GM18505 (cell line): ENCODE results near the gene ALDH1A3.
"Not testable (repeated sequence)": the region's sequence is repeated elsewhere in the genome, so short reads cannot be mapped to it uniquely, and the experiment has no call there.

Source experiments
- ATAC-seq: cut with Tn5 transposase; IDR thresholded peaks from one replicate; pipeline ENCODE4 v1.9.1; 2021; ENCODE audit not compliant: unreplicated experiment
- POLR2A ChIP-seq: IDR thresholded peaks from 4 replicates; pipeline ENCODE4 v1.6.1; 2011; ENCODE audit warnings: borderline replicate concordance; ENCODE audit not compliant: insufficient read depth, insufficient read length; ENCODE audit errors: extremely low read depth

The ALDH1A3 gene

GRCh38 chr15:100849855-100850218 is 29.8 kb upstream of the ALDH1A3 start:
- no peak for ATAC-seq
- no peak for TF ChIP-seq POLR2A

GRCh38 chr15:100851428-100852015 is 28.1 kb upstream of the ALDH1A3 start:
- not testable (repeated sequence) for ATAC-seq

DNA sequence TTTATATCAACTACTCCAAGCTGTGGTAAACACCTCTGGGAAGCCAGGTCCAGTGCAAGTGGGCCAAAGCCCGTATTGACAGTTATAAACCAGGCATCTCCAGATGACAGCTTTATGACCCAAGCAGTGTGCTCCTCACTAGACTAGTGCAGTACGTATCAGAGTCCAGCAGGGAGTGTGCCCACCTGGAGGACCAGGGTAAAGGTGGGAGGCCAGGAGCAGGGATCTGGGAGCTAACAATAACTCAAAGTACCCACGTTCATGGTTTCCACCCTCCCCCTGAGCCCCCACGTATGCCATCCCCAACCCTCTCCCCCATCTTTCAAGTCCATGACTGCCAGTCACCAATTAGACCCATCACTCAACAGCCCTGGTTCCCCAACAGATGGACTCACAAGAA is 27.0 kb upstream of the ALDH1A3 start:
- ATAC-seq: no peak
- TF ChIP-seq POLR2A: no peak

DNA sequence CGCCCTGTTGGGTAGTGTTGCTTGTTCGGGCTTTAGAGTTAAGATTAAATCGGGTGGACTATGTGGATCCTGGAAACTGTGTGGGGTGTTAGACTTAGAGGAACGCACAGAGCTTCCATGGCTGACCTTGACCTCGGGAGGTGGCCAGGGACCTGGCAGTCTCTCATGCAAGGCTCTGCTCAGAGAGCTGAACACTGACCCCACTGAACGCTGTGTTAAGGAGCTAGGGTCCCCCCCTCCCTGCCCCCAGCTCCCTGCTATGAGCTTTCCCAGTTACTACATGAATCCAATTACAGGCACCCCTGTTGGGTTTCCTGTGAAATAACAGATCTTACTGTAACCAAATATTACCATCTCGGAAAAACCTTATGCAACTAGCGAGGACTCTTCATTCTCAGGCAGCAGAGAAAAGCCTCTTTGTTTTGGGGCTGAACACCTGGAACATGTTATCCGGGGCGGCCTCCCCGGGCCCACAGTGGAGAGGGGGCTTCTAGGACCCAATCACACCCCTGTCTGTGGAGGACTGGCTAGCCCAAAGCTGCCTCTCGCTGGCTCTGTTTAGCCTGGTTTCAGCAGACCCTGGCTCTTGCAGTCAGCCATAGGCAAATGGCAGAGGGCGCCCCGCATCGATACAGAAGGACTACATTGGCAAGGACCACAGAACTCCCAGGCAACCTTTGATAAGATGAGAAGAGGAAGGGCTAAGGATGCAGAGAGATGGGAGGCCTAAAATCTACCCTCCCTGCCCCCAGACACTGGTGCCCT is 25.8 kb upstream of the ALDH1A3 start:
- ATAC-seq: no peak
- TF ChIP-seq POLR2A: no peak

GRCh38 chr15:100856867-100857266 is 22.8 kb upstream of the ALDH1A3 start:
- ATAC-seq: no peak
- no peak for TF ChIP-seq POLR2A

DNA sequence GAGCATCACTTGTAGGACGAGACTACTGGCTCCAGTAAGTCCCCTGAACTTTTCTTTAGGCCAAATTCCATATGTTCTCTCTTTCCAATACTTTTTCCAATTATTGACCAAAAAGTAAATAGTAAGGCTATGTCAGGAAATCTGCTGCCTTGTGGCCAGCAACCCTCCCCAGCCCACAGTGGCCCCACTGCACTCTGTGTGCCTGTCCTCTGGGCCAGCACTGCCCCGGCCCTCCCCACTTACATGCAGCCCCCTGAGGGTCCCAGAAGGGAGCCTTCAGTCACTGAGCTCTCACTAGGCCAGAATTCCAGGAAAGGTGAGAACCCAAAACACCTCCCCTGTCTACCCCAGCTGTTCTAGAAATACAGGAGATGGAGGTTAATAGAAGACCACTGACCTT is 21.3 kb upstream of the ALDH1A3 start:
- no peak for TF ChIP-seq POLR2A
- no peak for ATAC-seq

GRCh38 chr15:100859970-100860828 is 19.4 kb upstream of the ALDH1A3 start:
- no peak for TF ChIP-seq POLR2A
- ATAC-seq: no peak

DNA sequence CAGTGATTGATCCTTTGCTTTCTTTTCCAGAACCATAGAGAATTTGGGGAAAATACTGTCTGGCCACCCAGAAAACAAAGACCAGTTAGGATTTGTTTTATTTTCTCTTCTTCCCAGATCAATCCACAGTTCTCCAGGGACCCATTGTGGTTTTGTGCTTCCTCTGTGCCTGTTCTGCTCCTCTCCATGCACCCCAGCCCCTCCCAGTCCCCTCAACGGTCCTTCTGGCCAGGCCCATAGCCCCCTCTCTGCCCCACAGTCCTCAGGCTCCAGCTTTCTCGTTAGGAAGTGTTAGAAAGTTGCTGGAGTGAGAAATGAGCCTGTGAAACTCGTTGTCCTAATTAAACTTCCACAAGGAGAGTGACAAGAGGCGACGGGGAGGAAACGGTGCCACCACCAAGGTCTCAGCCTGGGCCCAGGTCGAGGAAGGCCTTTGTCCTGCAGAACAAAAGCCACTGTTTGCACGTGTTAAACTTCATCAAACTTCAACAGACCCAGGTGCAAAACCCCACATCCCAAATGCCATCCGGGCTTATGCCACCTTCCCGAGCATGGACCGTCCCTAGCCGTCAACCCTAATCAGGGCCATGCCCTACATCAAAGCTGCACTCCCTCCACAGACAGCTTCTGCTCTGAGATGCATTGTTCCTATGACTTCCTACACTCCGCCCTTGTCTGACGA is 18.7 kb upstream of the ALDH1A3 start:
- no peak for TF ChIP-seq POLR2A
- ATAC-seq: no peak

DNA sequence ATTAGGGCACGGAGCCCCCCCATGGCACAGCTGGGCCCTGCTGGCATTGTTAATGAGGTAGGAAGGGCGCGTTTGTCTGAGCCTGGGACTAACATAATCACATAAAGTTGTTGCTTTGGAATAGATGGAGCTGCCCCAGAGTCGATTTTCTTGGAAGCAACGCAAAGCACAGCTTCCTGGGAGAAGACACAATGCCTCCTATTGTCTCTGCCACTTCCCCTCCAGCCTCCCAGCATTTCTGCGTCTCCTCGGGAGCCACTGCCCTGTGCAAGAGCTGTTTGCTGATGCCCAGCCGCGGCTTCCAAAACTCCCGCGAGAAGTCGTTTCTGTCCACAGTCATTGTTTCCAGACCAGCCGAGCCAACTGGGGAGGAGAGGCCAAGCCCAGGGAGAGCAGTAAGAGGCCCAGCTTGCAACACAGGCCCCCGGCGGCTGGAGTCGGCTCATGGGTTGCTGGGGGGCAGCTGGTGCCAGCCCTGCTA is 18.1 kb upstream of the ALDH1A3 start:
- TF ChIP-seq POLR2A: no peak
- ATAC-seq: no peak

DNA sequence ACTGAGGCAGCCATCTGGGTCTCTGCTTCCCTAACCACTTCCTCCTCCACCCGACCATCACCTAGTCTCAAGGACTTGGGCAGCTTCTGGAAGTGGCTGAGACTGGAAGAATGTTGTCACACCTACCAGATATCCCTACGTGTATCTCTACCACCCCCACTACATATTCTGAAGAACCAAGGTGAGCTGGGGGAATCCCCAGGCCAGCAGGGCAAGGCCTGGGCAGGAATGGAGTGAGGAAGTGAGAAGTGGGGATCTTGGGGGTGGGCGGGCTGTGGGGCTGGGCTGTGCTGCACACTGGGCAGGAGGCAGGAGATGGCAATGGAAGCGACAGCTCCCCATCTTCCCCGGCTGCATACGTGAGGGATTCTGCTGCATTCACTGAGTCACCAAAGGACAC is 17.5 kb upstream of the ALDH1A3 start:
- no peak for TF ChIP-seq POLR2A
- no peak for ATAC-seq

DNA sequence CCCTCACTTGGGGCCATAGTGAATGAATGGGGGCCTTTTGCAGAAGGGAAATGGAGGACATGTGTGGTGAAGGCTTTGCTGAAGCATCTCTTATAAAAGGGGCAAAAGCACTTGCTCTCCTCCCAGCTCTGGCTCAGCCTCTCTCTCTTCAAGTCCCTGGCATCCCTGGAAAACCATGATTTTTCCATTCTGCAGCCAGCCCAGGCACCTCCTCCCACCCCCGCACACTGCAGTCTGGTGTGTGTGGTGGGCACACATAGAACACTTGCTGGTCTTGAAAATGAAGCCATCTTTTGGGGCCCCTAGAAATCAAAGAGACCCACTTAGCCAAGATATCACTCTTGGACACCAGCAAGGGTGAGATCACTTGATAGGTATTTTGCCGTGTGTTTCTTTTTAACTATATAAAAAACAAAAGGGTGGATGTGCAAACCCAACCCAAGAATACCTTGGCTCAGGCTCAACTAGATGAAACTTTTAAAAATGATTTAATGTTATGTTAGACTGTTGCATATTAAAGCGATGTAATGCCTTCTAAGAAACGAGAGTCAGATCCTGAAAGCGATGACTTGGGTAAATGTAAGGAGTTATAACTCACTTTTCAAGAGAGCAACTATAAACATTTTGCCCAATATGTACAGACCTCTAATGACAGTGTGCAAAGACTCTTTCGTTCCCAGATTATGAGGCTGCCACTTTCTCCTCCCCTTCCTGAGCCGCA is 16.4 kb upstream of the ALDH1A3 start:
- TF ChIP-seq POLR2A: no peak
- ATAC-seq: no peak

DNA sequence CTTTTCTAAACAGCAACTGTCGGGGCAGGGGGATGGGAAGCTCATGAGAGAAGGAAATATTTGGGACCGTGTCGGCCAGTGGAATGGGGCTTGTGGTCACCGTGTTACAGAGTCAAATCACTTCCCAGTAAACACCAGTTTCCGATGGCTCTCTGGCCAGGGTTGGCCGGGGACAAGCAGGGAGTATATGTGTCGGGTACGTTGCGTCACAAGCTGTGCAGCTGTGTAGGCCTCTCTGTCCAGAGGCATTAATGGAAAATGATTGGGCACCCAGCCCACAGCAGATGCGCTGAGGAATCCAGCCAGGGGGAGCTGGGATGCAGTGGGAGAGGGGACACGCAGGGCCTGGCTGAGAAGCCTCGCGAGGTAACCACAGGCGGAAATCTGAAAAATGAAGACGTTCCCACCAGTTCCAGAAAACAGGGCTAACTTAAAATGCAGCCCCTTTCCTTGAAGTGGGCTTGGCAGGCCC is 15.8 kb upstream of the ALDH1A3 start:
- TF ChIP-seq POLR2A: no peak
- ATAC-seq: no peak
